CD14-positive monocyte (primary cell): ENCODE measurements around the gene SLC12A7. TPM values are rescaled to one million over a fixed set of nuclear protein-coding genes. Genes with fewer than 3 reads are reported as not detected.

Source experiments
- DNase-seq, 3 donors: peaks; one replicate each; pipeline ENCODE4 v3.0.0-alpha.2; 2011 to 2022
- H2AFZ ChIP-seq: 2 replicates; pipeline ENCODE4 v1.6.0; 2012; ENCODE audit warnings: mild to moderate bottlenecking, low read depth, low read length, inconsistent platforms; ENCODE audit not compliant: insufficient read depth, poor library complexity, severe bottlenecking
- H3K27ac ChIP-seq, 2 donors: 1 replicate in 1 of 2; 2 replicates in 1 of 2; pipeline ENCODE4 v1.5.1; 2012 to 2013; ENCODE audit warnings: low read length in 2 of 2, control low read depth in 1 of 2, inconsistent platforms in 1 of 2, low read depth in 1 of 2, mild to moderate bottlenecking in 1 of 2
- H3K27me3 ChIP-seq, 2 donors: one replicate each; pipeline versions ENCODE4 v1.6.0 to v1.6.1; 2011 to 2013; ENCODE audit warnings: low read length in 2 of 2; ENCODE audit not compliant: control insufficient read depth in 2 of 2, insufficient read depth in 2 of 2
- H3K36me3 ChIP-seq, 2 donors: replicated peaks in 1 of 2; 1 replicate in 1 of 2; 2 replicates in 1 of 2; pipeline versions ENCODE4 v1.5.1 to v1.6.1; 2012 to 2013; ENCODE audit warnings: low read length in 2 of 2, control low read depth in 1 of 2, inconsistent platforms in 1 of 2, mild to moderate bottlenecking in 1 of 2; ENCODE audit not compliant: insufficient read depth in 2 of 2, control insufficient read depth in 1 of 2
- H3K4me1 ChIP-seq, 2 donors: 1 replicate in 1 of 2; 2 replicates in 1 of 2; pipeline versions ENCODE4 v1.5.1 to v1.6.1; 2012 to 2013; ENCODE audit warnings: low read length in 2 of 2, control low read depth in 1 of 2, inconsistent platforms in 1 of 2, mild to moderate bottlenecking in 1 of 2, moderate library complexity in 1 of 2; ENCODE audit not compliant: insufficient read depth in 2 of 2, control insufficient read depth in 1 of 2
- H3K4me2 ChIP-seq: replicated peaks from 2 replicates; pipeline ENCODE3; 2012; ENCODE audit warnings: low read length, moderate library complexity, mild to moderate bottlenecking; ENCODE audit not compliant: poor library complexity, severe bottlenecking; ENCODE audit errors: extremely low read depth
- H3K4me3 ChIP-seq, 3 experiments: fragments of 200-600 bp in 1 of 3; sonication (generic) in 1 of 3; replicated peaks in 1 of 3; 1 replicate in 2 of 3; 2 replicates in 1 of 3; pipeline ENCODE4 v1.5.1; 2011 to 2013; ENCODE audit warnings: low read length in 3 of 3, mild to moderate bottlenecking in 3 of 3, control low read depth in 2 of 3, low read depth in 2 of 3, inconsistent platforms in 1 of 3, moderate library complexity in 1 of 3
- H3K79me2 ChIP-seq: 2 replicates; pipeline ENCODE4 v1.6.0; 2012; ENCODE audit warnings: mild to moderate bottlenecking, control low read depth, inconsistent platforms, low read length, moderate library complexity; ENCODE audit not compliant: insufficient read depth
- H3K9ac ChIP-seq: 2 replicates; pipeline ENCODE4 v1.6.0; 2017; ENCODE audit warnings: low read length, mild to moderate bottlenecking; ENCODE audit not compliant: insufficient read depth, poor library complexity, severe bottlenecking
- H3K9me3 ChIP-seq, 2 donors: replicated peaks in 1 of 2; 1 replicate in 1 of 2; 2 replicates in 1 of 2; pipeline versions ENCODE4 v1.5.1 to v1.6.1; 2012 to 2013; ENCODE audit warnings: low read length in 2 of 2, control low read depth in 1 of 2; ENCODE audit not compliant: control insufficient read depth in 1 of 2, insufficient read depth in 1 of 2
- H4K20me1 ChIP-seq: 2 replicates; pipeline ENCODE4 v1.6.0; 2012; ENCODE audit warnings: mild to moderate bottlenecking, low read length, control low read depth, moderate library complexity; ENCODE audit not compliant: insufficient read depth
- H3K27ac Mint-ChIP-seq, 7 donors: one replicate each; pipeline ENCODE4 v1.8.0; 2020; ENCODE audit warnings: mild to moderate bottlenecking in 7 of 7, mixed read lengths in 7 of 7, moderate library complexity in 6 of 7, inconsistent platforms in 2 of 7
- H3K27me3 Mint-ChIP-seq, 3 donors: one replicate each; pipeline ENCODE4 v1.8.0; 2021 to 2022; ENCODE audit warnings: low read depth in 3 of 3, mild to moderate bottlenecking in 3 of 3, mixed read lengths in 3 of 3, moderate library complexity in 3 of 3, inconsistent platforms in 1 of 3
- H3K36me3 Mint-ChIP-seq, 2 donors: one replicate each; pipeline ENCODE4 v1.8.0; 2020; ENCODE audit warnings: mixed read lengths in 2 of 2, inconsistent platforms in 1 of 2, mild to moderate bottlenecking in 1 of 2
- H3K4me1 Mint-ChIP-seq: one replicate; pipeline ENCODE4 v1.8.0; 2020; ENCODE audit warnings: mild to moderate bottlenecking, mixed read lengths
- H3K4me3 Mint-ChIP-seq, 2 donors: one replicate each; pipeline ENCODE4 v1.8.0; 2020; ENCODE audit warnings: mild to moderate bottlenecking in 2 of 2, mixed read lengths in 2 of 2, moderate library complexity in 1 of 2
- H3K9me3 Mint-ChIP-seq, 7 donors: one replicate each; pipeline ENCODE4 v1.8.0; 2020 to 2022; ENCODE audit warnings: mixed read lengths in 7 of 7, mild to moderate bottlenecking in 6 of 7, moderate library complexity in 6 of 7, inconsistent platforms in 2 of 7
- WGBS: methylation state at CpG from one replicate; pipeline ENCODE4 v1.1.5; 2013; ENCODE audit warnings: missing lambda C conversion rate; ENCODE audit not compliant: insufficient coverage; 5-methylcytosine and 5-hydroxymethylcytosine counted together
- intact Hi-C, 2 donors: fragments of 100-400 bp; cut with micrococcal nuclease; formaldehyde crosslinking; loops; one replicate each; pipeline versions ENCODE4 v1.15.0 to v1.15.1; 2023
- polyA plus RNA-seq, 3 donors: library from polyadenylated mRNA; depleted of rRNA in 1 of 3; unstranded in 2 of 3; stranded (reverse) in 1 of 3; fragments of 300-500 nt in 2 of 3; fragments of >200 nt in 1 of 3; fragmentation: Illumina TruSeq in 2 of 3; gene quantifications; 1 replicate in 2 of 3; 2 replicates in 1 of 3; pipeline ENCODE4 v1.2.3, GENCODE V29; 2012 to 2021
- TF ChIP-seq, protein P1 (sequence below): fragments of 200-600 bp; IDR thresholded peaks from one replicate; pipeline ENCODE4 v1.8.0; 2022; ENCODE audit warnings: antibody characterized with exemption, mild to moderate bottlenecking

SLC12A7 gene
- polyA plus RNA-seq, 3 donors = 8.2 to 31.2 (median 12.5) TPM

GRCh38 chr5:1121891-1122290, 10.0 kb upstream of the SLC12A7 start:
- H3K27me3 Mint-ChIP-seq = peaks cover 2 to 11% (median 3%) of the 10 kb centered on the region in 3 donors
- H3K4me1 Mint-ChIP-seq = peaks cover 4% of the 10 kb centered on the region
- no peak overlapping the region for H3K4me3 Mint-ChIP-seq
- Histone ChIP-seq H2AFZ (no peak overlapping the region), H3K36me3 (no peaks in the 10 kb centered on the region), H3K4me3 (no peak overlapping the region), H3K9ac (no peak overlapping the region), H3K4me2 (no peak overlapping the region), H3K27ac (no peak overlapping the region), H3K4me1 (no peaks in the 10 kb centered on the region), H3K79me2 (no peaks in the 10 kb centered on the region), H3K9me3 (no peaks in the 10 kb centered on the region), H3K27me3 (no peaks in the 10 kb centered on the region), H4K20me1 (no peaks in the 10 kb centered on the region)
- peaks cover 0 to 3% (median 0%) of the 10 kb centered on the region in 7 donors for H3K9me3 Mint-ChIP-seq
- H3K36me3 Mint-ChIP-seq = no peaks in the 10 kb centered on the region
- WGBS = 100% methylated on average over 6 of the region's 14 CpGs
- intact Hi-C loops = no loop called here
- no peak for DNase-seq
- TF ChIP-seq, protein P1, sequence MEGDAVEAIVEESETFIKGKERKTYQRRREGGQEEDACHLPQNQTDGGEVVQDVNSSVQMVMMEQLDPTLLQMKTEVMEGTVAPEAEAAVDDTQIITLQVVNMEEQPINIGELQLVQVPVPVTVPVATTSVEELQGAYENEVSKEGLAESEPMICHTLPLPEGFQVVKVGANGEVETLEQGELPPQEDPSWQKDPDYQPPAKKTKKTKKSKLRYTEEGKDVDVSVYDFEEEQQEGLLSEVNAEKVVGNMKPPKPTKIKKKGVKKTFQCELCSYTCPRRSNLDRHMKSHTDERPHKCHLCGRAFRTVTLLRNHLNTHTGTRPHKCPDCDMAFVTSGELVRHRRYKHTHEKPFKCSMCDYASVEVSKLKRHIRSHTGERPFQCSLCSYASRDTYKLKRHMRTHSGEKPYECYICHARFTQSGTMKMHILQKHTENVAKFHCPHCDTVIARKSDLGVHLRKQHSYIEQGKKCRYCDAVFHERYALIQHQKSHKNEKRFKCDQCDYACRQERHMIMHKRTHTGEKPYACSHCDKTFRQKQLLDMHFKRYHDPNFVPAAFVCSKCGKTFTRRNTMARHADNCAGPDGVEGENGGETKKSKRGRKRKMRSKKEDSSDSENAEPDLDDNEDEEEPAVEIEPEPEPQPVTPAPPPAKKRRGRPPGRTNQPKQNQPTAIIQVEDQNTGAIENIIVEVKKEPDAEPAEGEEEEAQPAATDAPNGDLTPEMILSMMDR = no peak
- H3K27ac Mint-ChIP-seq = no peak overlapping the region

DNA sequence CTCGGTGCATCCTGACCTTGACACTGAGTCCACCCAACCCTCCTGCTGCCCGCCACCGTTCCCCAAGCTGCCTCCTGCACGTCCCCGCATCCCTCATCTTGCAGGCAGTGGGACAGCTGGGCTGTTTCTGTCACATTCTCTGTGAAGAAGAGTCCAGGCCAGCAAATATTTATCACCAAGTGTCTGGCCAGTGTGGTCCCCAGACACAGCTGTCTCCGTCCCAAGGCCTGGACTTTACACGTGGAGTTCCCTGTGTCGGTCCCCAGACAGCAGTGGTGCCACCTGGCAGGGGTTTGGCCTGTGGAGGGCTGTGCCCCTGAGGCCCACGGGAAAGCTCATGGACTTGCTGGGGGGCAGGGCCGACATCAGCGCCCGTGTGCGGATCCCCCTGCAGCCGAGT, 9.2 kb upstream of the SLC12A7 start:
- H4K20me1 ChIP-seq = no peaks in the 10 kb centered on the region
- peaks cover 0 to 3% (median 0%) of the 10 kb centered on the region in 7 donors for H3K9me3 Mint-ChIP-seq
- H3K4me3 ChIP-seq = no peak overlapping the region
- no peak overlapping the region for H3K4me2 ChIP-seq
- H3K9ac ChIP-seq = no peak overlapping the region
- H3K27me3 Mint-ChIP-seq = peaks cover 2 to 15% (median 3%) of the 10 kb centered on the region in 3 donors
- H3K4me1 Mint-ChIP-seq = peaks cover 4% of the 10 kb centered on the region
- H3K27ac Mint-ChIP-seq = no peak overlapping the region
- no peak overlapping the region for H3K27ac ChIP-seq
- H3K36me3 ChIP-seq = no peaks in the 10 kb centered on the region
- no peaks in the 10 kb centered on the region for H3K4me1 ChIP-seq
- H3K27me3 ChIP-seq = no peaks in the 10 kb centered on the region
- no peak overlapping the region for H3K4me3 Mint-ChIP-seq
- TF ChIP-seq, protein P1 = no peak
- H2AFZ ChIP-seq = no peak overlapping the region
- no peak for DNase-seq
- intact Hi-C loops = no loop called here
- no peaks in the 10 kb centered on the region for H3K9me3 ChIP-seq
- no peaks in the 10 kb centered on the region for H3K36me3 Mint-ChIP-seq
- H3K79me2 ChIP-seq = no peaks in the 10 kb centered on the region
- 93% methylated on average over 14 of the region's 14 CpGs for WGBS
